Activated T-cell treated with anti-CD3 and anti-CD28 coated beads, Interleukin-2, amount 50 U/mL, for 24 hours (primary cell): Measurements from ENCODE around the gene ZNF639.
A peak's percentile ranks its signal among the peaks of the same experiment; 100 is the strongest.

ENCODE experiments used
- DNase-seq: peaks from one replicate; pipeline ENCODE4 v3.0.0-alpha.2; 2020
- H3K27ac Mint-ChIP-seq: 2 replicates; pipeline ENCODE4 v1.8.0; 2020; ENCODE audit warnings: mild to moderate bottlenecking, mixed read lengths
- H3K27me3 Mint-ChIP-seq: 2 replicates; pipeline ENCODE4 v1.8.0; 2020; ENCODE audit warnings: mixed read lengths
- H3K36me3 Mint-ChIP-seq: 2 replicates; pipeline ENCODE4 v1.8.0; 2020; ENCODE audit warnings: low read depth, mixed read lengths
- H3K4me1 Mint-ChIP-seq: 2 replicates; pipeline ENCODE4 v1.8.0; 2020; ENCODE audit warnings: low read depth, mixed read lengths
- H3K4me3 Mint-ChIP-seq: 2 replicates; pipeline ENCODE4 v1.8.0; 2020; ENCODE audit warnings: mild to moderate bottlenecking, moderate library complexity, mixed read lengths
- H3K9me3 Mint-ChIP-seq: 2 replicates; pipeline ENCODE4 v1.8.0; 2020; ENCODE audit warnings: mixed read lengths

ZNF639 gene

DNA sequence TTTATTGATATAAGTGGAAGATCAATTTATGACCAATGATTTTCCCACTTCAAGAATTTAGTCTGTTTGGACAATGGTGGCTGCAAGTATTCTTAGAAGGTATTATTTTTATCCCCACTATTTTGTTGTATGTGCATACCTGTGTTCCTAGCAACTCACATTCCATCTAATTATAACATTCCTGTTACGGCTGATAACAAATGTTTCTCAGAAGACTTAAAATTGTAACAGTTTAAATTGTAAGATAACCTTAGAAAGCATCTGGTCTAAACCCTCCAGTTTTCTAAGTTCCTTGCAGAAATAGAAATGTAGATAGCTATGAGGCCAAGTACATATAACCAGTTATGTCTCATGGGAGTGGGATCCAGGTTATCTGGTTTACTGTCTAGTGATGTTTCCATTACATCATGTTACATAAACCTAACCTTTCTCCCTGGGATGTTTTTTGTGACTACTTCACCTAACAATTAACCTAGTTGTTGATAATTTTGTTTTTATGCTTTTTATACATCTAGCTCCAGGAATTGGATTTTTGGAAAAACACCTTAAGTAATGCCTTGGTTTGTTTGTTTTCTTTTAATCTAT, 13.6 kb downstream of the ZNF639 start:
- no peak overlapping the region for H3K27ac Mint-ChIP-seq
- peaks cover 11% of the 10 kb centered on the region for H3K4me1 Mint-ChIP-seq
- H3K36me3 Mint-ChIP-seq = peaks cover 74% of the 10 kb centered on the region
- DNase-seq = no peak
- H3K4me3 Mint-ChIP-seq = no peak overlapping the region
- H3K9me3 Mint-ChIP-seq = no peaks in the 10 kb centered on the region
- H3K27me3 Mint-ChIP-seq = no peaks in the 10 kb centered on the region

DNA sequence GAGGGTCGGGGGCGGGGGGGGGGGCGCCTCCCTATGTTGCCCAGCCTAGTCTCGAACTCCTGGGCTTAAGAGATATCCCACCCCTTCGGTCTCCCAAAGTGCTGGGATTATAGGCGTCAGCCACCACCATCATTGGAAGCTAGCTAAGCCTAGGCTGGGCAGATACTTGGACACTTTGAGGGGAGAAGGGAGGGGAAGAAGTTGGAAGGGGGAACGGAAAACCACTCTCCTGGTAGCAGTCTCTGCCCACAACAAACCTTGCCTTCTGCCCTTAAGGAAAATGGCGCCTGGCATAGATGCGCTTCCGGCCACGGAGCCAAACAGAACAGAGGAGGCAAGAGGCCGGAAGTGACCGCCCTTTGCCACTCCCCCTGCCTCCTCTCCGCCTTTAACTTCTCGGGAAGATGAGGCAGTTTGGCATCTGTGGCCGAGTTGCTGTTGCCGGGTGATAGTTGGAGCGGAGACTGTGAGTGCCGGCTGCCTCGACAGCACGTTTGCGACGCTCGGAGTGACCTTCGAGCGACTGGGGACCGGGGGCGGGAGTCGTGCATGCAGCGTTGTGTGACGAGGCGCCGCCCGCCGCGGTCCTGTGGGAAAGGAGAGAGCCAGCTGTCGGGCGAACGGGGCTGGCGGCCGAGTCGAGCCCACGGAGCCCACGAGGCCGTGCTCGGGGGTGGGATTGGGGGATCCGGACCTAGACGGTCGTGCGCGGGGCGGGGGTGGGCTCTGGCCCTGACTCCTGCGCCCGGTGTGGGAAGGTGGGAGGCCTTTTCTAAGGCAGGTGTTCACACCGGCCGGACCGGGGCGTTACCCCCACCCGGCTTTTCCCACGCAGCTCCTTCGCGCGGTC, 24.7 kb downstream of the ZNF639 start, which contains the start of gene MFN1:
TSS of gene MFN1 (plus strand) at position 365 of the 850 bp plus-strand sequence. CDS start 1,143 bp downstream, outside the sequence.
- Mint-ChIP-seq H3K9me3 (no peaks in the 10 kb centered on the region), H3K4me1 (peaks cover 25% of the 10 kb centered on the region), H3K27me3 (no peaks in the 10 kb centered on the region), H3K27ac (peak within 1 kb of the TSS; percentile 98), H3K4me3 (peak within 1 kb of the TSS; percentile 98), H3K36me3 (peaks cover 44% of the 10 kb centered on the region)
- peak; percentile 88 for DNase-seq

DNA sequence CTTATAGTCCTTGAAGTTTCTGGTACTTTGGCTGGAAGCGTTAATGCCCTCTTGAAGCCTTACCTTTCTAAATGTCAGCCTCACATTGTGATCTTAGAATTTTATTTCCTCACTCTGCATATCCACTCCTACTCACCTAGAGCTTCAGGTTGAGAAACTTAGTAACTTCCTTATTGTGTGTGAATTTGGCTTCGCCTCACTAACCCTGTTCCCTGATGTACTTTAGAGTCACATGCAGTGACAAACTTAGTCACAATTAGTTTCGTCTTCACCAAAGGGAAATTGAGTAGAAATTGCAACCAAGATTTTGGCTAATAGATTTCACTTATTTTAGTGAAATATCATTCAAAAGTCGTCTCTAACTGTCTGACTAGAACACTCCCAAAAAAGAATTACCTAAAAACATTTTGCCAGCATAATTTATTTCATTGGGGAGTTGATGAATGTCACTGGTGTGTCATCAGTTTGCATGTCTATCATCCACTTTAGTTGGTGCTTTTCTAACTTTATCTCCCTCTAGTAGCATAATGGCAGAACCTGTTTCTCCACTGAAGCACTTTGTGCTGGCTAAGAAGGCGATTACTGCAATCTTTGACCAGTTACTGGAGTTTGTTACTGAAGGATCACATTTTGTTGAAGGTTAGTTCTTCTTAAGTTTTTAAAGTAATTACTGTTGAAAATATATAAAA, 25.6 kb downstream of the ZNF639 start:
- no peaks in the 10 kb centered on the region for H3K27me3 Mint-ChIP-seq
- no peak for DNase-seq
- H3K36me3 Mint-ChIP-seq = peaks cover 50% of the 10 kb centered on the region
- peaks cover 25% of the 10 kb centered on the region for H3K4me1 Mint-ChIP-seq
- no peaks in the 10 kb centered on the region for H3K9me3 Mint-ChIP-seq
- peak overlapping the region; percentile 98 for H3K4me3 Mint-ChIP-seq
- H3K27ac Mint-ChIP-seq = peak overlapping the region; percentile 98

GRCh38 chr3:179355996-179356395, 33.2 kb downstream of the ZNF639 start:
- Mint-ChIP-seq H3K36me3 (peaks cover 91% of the 10 kb centered on the region), H3K27ac (peak overlapping the region; percentile 79), H3K9me3 (no peaks in the 10 kb centered on the region)

GRCh38 chr3:179363332-179363731, 40.5 kb downstream of the ZNF639 start:
- Mint-ChIP-seq H3K4me3 (no peak overlapping the region), H3K9me3 (no peaks in the 10 kb centered on the region), H3K4me1 (no peaks in the 10 kb centered on the region), H3K27ac (no peak overlapping the region), H3K27me3 (no peaks in the 10 kb centered on the region), H3K36me3 (peaks cover 78% of the 10 kb centered on the region)
- DNase-seq = no peak

More at GRCh38 chr3:179355996-179356395, 33.2 kb downstream of the ZNF639 start:
- Mint-ChIP-seq H3K27me3 (no peaks in the 10 kb centered on the region), H3K4me1 (peaks cover 25% of the 10 kb centered on the region), H3K4me3 (no peak overlapping the region)
- DNase-seq = no peak

DNA sequence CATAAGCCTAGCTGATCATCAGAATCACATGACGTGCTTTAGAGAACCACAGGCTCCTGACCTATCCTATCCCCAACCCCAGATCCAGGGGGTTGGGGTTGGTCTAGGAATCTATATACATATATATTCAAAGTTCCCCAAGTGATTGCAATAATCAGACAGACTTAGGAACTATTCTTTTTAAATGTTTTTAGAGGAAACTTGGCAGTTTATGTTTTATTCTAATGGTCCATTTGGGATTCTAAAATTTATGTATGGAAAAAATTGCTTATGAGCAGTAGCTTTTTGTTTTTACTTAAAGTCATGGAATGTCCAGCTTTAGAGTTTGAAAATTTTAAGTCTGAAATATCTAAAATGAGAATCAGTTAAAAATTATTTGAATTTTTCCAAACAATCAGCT, 46.8 kb downstream of the ZNF639 start:
- Mint-ChIP-seq H3K9me3 (no peaks in the 10 kb centered on the region), H3K27ac (no peak overlapping the region), H3K4me1 (no peaks in the 10 kb centered on the region), H3K27me3 (no peaks in the 10 kb centered on the region), H3K4me3 (no peak overlapping the region), H3K36me3 (peaks cover 65% of the 10 kb centered on the region)
- no peak for DNase-seq

DNA sequence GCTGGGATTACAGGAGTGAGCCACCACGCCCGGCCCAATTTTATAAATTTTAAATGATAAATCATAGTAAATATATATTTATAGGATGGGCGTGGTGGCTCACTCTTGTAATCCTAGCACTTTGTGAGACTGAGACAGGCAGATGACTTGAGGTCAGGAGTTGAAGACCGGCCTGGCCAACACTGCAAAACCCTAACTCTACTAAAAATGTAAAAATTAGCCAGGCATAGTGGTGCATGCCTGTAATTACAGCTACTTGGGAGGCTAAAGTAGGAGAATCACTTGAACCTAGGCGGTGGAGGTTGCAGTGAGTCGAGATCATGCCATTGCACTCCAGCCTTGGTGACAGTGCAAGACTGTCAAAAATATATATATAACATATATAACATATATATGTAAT, 51.1 kb downstream of the ZNF639 start:
- H3K4me1 Mint-ChIP-seq = no peaks in the 10 kb centered on the region
- no peak overlapping the region for H3K27ac Mint-ChIP-seq
- H3K27me3 Mint-ChIP-seq = no peaks in the 10 kb centered on the region
- H3K36me3 Mint-ChIP-seq = peaks cover 67% of the 10 kb centered on the region
- DNase-seq = no peak
- no peak overlapping the region for H3K4me3 Mint-ChIP-seq
- H3K9me3 Mint-ChIP-seq = no peaks in the 10 kb centered on the region

DNA sequence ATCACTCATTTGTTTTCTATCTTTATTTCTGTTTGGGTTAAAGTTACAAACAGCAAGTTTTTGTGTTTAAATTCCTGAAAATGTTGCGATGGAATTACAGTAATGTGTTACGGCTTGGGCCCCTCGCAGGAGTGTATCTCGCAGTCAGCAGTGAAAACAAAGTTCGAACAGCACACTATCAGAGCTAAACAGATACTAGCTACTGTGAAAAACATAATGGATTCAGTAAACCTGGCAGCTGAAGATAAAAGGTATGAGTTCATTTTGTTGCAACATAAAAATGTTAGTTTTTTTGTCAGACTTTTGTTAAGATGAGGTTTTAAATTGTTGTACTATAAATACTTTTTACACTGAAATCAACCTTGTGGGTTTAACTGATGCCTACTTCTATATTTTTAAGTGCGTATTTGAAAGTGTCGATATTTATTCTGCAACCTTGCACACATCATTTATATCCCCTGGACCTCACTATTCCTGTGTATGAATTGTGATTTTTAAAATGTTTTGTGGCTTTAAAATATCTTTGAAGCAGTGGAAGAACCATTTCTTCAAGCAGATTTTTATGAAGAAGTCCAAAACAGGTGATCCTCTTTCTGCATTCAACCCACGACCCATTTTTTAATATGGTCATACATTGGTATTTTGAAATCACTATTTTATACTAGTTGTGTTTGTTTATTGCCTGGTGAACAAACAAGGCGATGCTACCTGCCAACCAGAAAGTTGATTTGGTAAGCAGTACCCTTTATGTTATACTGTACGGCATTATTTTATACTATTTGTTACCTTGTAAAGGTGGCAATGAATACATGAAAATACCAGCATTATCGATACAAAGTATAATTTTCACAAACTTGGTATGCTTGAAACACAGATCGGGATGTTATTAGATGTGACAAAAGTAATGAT, 52.5 kb downstream of the ZNF639 start:
- no peaks in the 10 kb centered on the region for H3K27me3 Mint-ChIP-seq
- H3K4me3 Mint-ChIP-seq = no peak overlapping the region
- DNase-seq = no peak
- H3K27ac Mint-ChIP-seq = no peak overlapping the region
- no peaks in the 10 kb centered on the region for H3K4me1 Mint-ChIP-seq
- no peaks in the 10 kb centered on the region for H3K9me3 Mint-ChIP-seq
- peaks cover 76% of the 10 kb centered on the region for H3K36me3 Mint-ChIP-seq

- peaks cover 76% of the 10 kb centered on the region for H3K36me3 Mint-ChIP-seq
- DNase-seq = no peak
- no peak overlapping the region for H3K27ac Mint-ChIP-seq
- no peaks in the 10 kb centered on the region for H3K4me1 Mint-ChIP-seq
- no peak overlapping the region for H3K4me3 Mint-ChIP-seq
- no peaks in the 10 kb centered on the region for H3K27me3 Mint-ChIP-seq
- H3K9me3 Mint-ChIP-seq = no peaks in the 10 kb centered on the region
Measured at GRCh38 chr3:179376474-179376873, 53.6 kb downstream of the ZNF639 start.
